HEK293 (cell line): ENCODE measurements around the gene CAV2.

ENCODE experiments used
- CTCF ChIA-PET: fragments of 350-600 bp; formaldehyde crosslinking; extraction: SDS; loops from one replicate; lab custom pipeline; 2021; ENCODE audit warnings: antibody characterized with exemption; lab: Yijun Ruan, JAX
- POLR2A ChIA-PET: fragments of 300-600 bp; formaldehyde crosslinking; extraction: SDS; loops from one replicate; lab custom pipeline; 2020; ENCODE audit warnings: antibody characterized with exemption, inconsistent platforms; lab: Yijun Ruan, JAX
- H3K27ac ChIP-seq: fragments of 200-500 bp; sonication (Bioruptor generic); 2 replicates; pipeline ENCODE4 v1.5.1; 2014; ENCODE audit warnings: low read depth, low read length, control low read depth, inconsistent platforms; ENCODE audit errors: extremely low read depth
- H3K36me3 ChIP-seq, 2 experiments: fragments of 200-500 bp in 1 of 2; sonication (Bioruptor generic) in 1 of 2; 1 replicate in 1 of 2; 2 replicates in 1 of 2; pipeline ENCODE4 v1.5.1; 2014 to 2017; ENCODE audit warnings: inconsistent platforms in 2 of 2, low read length in 2 of 2; ENCODE audit not compliant: control insufficient read depth in 2 of 2, insufficient read depth in 1 of 2
- H3K4me1 ChIP-seq: fragments of 200-500 bp; sonication (Bioruptor generic); 2 replicates; pipeline ENCODE4 v1.5.1; 2014; ENCODE audit warnings: mild to moderate bottlenecking, low read length, inconsistent platforms; ENCODE audit not compliant: control insufficient read depth, insufficient read depth
- H3K4me3 ChIP-seq: 2 replicates; pipeline ENCODE4 v1.5.1; 2011; ENCODE audit warnings: low read depth, mild to moderate bottlenecking, control low read depth, low read length, moderate library complexity
- H3K9me3 ChIP-seq: fragments of 200-500 bp; sonication (Bioruptor generic); 2 replicates; pipeline ENCODE4 v1.5.1; 2014; ENCODE audit warnings: low read depth, low read length, inconsistent platforms; ENCODE audit not compliant: control insufficient read depth, insufficient read depth
- GLI4 ChIP-seq: fragments of 450-650 bp; formaldehyde crosslinking; IDR thresholded peaks from 2 replicates; pipeline ENCODE4 v1.5.1; 2016; ENCODE audit warnings: missing biosample characterization, missing genetic modification characterization
- SP7 ChIP-seq: fragments of 450-650 bp; formaldehyde crosslinking; IDR thresholded peaks from 2 replicates; pipeline ENCODE4 v1.5.1; 2016; ENCODE audit warnings: missing biosample characterization, missing genetic modification characterization
- YY1 ChIP-seq: fragments of 450-650 bp; formaldehyde crosslinking; IDR thresholded peaks from 2 replicates; pipeline ENCODE4 v1.5.1; 2018; ENCODE audit warnings: missing biosample characterization, missing genetic modification characterization
- ZBTB17 ChIP-seq: fragments of 450-650 bp; formaldehyde crosslinking; IDR thresholded peaks from 2 replicates; pipeline ENCODE4 v1.5.1; 2016; ENCODE audit warnings: missing biosample characterization, missing genetic modification characterization
- ZBTB48 ChIP-seq: fragments of 450-650 bp; formaldehyde crosslinking; IDR thresholded peaks from 2 replicates; pipeline ENCODE4 v1.5.1; 2016; ENCODE audit warnings: missing biosample characterization, missing genetic modification characterization
- ZEB2 ChIP-seq: fragments of 450-650 bp; formaldehyde crosslinking; IDR thresholded peaks from 2 replicates; pipeline ENCODE4 v1.5.1; 2016; ENCODE audit warnings: missing biosample characterization, missing genetic modification characterization
- ZNF10 ChIP-seq: fragments of 450-650 bp; formaldehyde crosslinking; IDR thresholded peaks from 2 replicates; pipeline ENCODE4 v1.5.1; 2017; ENCODE audit warnings: missing biosample characterization, missing genetic modification characterization
- ZNF121 ChIP-seq: fragments of 450-650 bp; formaldehyde crosslinking; IDR thresholded peaks from 2 replicates; pipeline ENCODE4 v1.5.1; 2016; ENCODE audit warnings: missing biosample characterization, missing genetic modification characterization
- ZNF175 ChIP-seq: fragments of 450-650 bp; formaldehyde crosslinking; IDR thresholded peaks from 2 replicates; pipeline ENCODE4 v1.5.1; 2016; ENCODE audit warnings: missing biosample characterization, missing genetic modification characterization
- ZNF354C ChIP-seq: fragments of 450-650 bp; formaldehyde crosslinking; IDR thresholded peaks from 2 replicates; pipeline ENCODE4 v1.5.1; 2016; ENCODE audit warnings: missing biosample characterization, missing genetic modification characterization, low read depth, borderline replicate concordance
- ZNF366 ChIP-seq: fragments of 450-650 bp; formaldehyde crosslinking; conservative IDR thresholded peaks from 2 replicates; pipeline ENCODE4 v1.5.1; 2016; ENCODE audit warnings: missing biosample characterization, missing genetic modification characterization
- ZNF394 ChIP-seq: fragments of 450-650 bp; formaldehyde crosslinking; IDR thresholded peaks from 2 replicates; pipeline ENCODE4 v1.5.1; 2016; ENCODE audit warnings: missing biosample characterization, missing genetic modification characterization, mild to moderate bottlenecking, moderate library complexity, borderline replicate concordance
- ZNF548 ChIP-seq: fragments of 450-650 bp; formaldehyde crosslinking; IDR thresholded peaks from 2 replicates; pipeline ENCODE4 v1.5.1; 2016; ENCODE audit warnings: missing biosample characterization, missing genetic modification characterization
- ZNF558 ChIP-seq: fragments of 450-650 bp; formaldehyde crosslinking; IDR thresholded peaks from 2 replicates; pipeline ENCODE4 v1.5.1; 2016; ENCODE audit warnings: missing biosample characterization, missing genetic modification characterization
- ZNF623 ChIP-seq: fragments of 450-650 bp; formaldehyde crosslinking; IDR thresholded peaks from 2 replicates; pipeline ENCODE4 v1.5.1; 2016; ENCODE audit warnings: missing biosample characterization, missing genetic modification characterization
- ZNF664 ChIP-seq: fragments of 450-650 bp; formaldehyde crosslinking; IDR thresholded peaks from 2 replicates; pipeline ENCODE4 v1.5.1; 2016; ENCODE audit warnings: missing biosample characterization, missing genetic modification characterization
- TF ChIP-seq, protein P1 (sequence below): sonication (generic); formaldehyde crosslinking; IDR thresholded peaks from 2 replicates; pipeline ENCODE4 v1.8.1; 2022; ENCODE audit warnings: mild to moderate bottlenecking, moderate library complexity, missing genetic modification reagents
- TF ChIP-seq, protein P2 (sequence below): fragments of 450-650 bp; formaldehyde crosslinking; IDR thresholded peaks from 2 replicates; pipeline ENCODE4; 2016; ENCODE audit warnings: missing biosample characterization, missing genetic modification characterization
- TF ChIP-seq, protein P3 (sequence below): fragments of 450-650 bp; formaldehyde crosslinking; IDR thresholded peaks from 2 replicates; pipeline ENCODE4 v1.5.1; 2016; ENCODE audit warnings: missing biosample characterization, missing genetic modification characterization
- TF ChIP-seq, protein P4 (sequence below): fragments of 450-650 bp; formaldehyde crosslinking; IDR thresholded peaks from 2 replicates; pipeline ENCODE4 v1.5.1; 2016; ENCODE audit warnings: missing biosample characterization, missing genetic modification characterization

CAV2 gene

DNA sequence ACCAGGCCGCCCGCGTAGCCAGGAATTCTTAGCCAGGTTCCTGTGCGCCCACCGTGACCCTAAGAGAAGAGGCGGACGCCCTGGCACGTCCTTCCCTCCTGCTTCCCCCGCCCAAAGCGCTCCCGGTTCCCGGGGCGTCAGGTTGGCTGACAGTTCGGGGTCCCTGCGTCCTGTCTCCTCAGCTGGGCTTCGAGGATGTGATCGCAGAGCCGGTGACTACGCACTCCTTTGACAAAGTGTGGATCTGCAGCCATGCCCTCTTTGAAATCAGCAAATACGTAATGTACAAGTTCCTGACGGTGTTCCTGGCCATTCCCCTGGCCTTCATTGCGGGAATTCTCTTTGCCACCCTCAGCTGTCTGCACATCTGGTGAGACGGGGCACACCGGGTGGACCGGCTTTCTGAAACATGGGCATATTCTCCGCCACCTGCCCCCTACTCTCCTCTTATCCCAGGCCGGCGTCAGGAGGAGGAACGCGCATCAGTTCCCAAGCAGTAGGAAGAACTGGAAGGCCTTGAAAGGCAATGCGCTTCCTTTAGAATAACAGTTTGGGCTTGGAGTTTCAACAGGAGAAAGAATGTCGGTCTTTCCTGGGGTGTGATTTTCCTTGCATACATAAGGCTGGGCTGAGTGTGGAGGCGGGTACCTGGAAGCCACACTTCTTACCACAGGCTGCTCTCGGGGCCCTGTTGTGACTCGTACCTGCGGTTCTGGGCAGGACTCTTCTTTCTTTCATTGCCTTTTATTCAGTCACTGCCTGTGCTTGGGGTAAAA lies 728 bp downstream of the CAV2 start (continued):
- TF ChIP-seq GLI4 (tag by site-specific recombination) (0 out of 2 replicates have a peak, but pooled peaks have one; percentile 27), ZBTB17 (tag by site-specific recombination) (peak; percentile 80), SP7 (no peak), ZNF354C (tag by site-specific recombination) (no peak), ZNF394 (no peak), YY1 (no peak), ZNF121 (tag by site-specific recombination) (no peak)
- TF ChIP-seq, protein P1, sequence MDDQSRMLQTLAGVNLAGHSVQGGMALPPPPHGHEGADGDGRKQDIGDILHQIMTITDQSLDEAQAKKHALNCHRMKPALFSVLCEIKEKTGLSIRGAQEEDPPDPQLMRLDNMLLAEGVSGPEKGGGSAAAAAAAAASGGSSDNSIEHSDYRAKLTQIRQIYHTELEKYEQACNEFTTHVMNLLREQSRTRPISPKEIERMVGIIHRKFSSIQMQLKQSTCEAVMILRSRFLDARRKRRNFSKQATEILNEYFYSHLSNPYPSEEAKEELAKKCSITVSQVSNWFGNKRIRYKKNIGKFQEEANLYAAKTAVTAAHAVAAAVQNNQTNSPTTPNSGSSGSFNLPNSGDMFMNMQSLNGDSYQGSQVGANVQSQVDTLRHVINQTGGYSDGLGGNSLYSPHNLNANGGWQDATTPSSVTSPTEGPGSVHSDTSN, result no peak

DNA sequence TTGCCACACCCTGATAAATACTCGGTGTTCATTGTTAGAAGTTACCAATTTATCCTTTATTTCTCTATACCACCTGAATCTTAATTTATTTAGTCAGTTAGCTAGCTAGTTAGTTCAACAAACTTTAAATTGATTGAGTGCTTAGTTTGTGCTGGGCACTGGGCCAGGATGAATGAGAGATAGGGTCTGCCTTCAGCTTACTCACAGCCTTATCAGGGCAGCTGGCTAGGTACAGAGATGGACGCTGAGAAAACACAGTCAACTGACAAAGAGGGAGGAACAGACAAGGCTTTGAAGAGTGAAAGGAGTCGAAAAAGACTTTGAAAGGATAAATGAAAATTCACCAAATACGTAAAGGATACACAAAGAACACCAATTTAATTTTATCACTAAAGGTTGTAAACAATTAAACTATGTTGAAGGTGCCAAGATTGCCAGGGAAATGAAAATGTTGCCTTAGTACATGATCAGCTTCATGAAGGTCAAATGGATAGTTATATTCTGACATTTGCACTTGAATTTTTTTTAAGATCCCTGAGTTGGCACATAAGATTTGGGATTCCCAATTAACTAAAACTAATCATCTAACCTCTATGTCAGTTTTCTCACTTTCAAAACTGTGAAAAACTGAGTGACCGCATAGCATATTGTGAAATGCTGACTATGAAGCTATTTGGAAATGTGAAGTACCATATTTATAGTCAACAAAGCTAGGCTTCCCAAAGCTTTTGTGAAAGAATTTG lies 2.1 kb downstream of the CAV2 start:
- Histone ChIP-seq H3K27ac (no peak overlapping the region), H3K4me3 (no peak overlapping the region), H3K36me3 (peaks cover 6 to 7% of the 10 kb centered on the region in 2 experiments; a peak in 2 of 3 replicates), H3K4me1 (peaks cover 4% of the 10 kb centered on the region; the same call in 1 of the 2 replicates), H3K9me3 (no peaks in the 10 kb centered on the region)
- TF ChIP-seq ZNF10 (tag by site-specific recombination) (peak; percentile 72), ZNF664 (tag by site-specific recombination) (peak; percentile 86), ZNF366 (tag by site-specific recombination) (peak; percentile 44; the same call in 1 of the 2 replicates), ZEB2 (peak; percentile 47; the same call in 1 of the 2 replicates), ZNF558 (tag by site-specific recombination) (0 out of 2 replicates have a peak, but pooled peaks have one; percentile 12), ZNF623 (tag by site-specific recombination) (0 out of 2 replicates have a peak, but pooled peaks have one; percentile 8), ZNF121 (tag by site-specific recombination) (no peak), ZNF548 (tag by site-specific recombination) (no peak), ZNF175 (tag by site-specific recombination) (no peak), ZBTB48 (tag by site-specific recombination) (no peak)
- TF ChIP-seq, protein P2, sequence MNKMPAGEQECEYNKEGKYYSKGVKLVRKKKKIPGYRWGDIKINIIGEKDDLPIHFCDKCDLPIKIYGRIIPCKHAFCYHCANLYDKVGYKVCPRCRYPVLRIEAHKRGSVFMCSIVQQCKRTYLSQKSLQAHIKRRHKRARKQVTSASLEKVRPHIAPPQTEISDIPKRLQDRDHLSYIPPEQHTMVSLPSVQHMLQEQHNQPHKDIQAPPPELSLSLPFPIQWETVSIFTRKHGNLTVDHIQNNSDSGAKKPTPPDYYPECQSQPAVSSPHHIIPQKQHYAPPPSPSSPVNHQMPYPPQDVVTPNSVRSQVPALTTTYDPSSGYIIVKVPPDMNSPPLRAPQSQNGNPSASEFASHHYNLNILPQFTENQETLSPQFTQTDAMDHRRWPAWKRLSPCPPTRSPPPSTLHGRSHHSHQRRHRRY (tag by site-specific recombination), result no peak
- TF ChIP-seq, protein P3, sequence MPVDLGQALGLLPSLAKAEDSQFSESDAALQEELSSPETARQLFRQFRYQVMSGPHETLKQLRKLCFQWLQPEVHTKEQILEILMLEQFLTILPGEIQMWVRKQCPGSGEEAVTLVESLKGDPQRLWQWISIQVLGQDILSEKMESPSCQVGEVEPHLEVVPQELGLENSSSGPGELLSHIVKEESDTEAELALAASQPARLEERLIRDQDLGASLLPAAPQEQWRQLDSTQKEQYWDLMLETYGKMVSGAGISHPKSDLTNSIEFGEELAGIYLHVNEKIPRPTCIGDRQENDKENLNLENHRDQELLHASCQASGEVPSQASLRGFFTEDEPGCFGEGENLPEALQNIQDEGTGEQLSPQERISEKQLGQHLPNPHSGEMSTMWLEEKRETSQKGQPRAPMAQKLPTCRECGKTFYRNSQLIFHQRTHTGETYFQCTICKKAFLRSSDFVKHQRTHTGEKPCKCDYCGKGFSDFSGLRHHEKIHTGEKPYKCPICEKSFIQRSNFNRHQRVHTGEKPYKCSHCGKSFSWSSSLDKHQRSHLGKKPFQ (tag by site-specific recombination), result no peak
- TF ChIP-seq, protein P4, sequence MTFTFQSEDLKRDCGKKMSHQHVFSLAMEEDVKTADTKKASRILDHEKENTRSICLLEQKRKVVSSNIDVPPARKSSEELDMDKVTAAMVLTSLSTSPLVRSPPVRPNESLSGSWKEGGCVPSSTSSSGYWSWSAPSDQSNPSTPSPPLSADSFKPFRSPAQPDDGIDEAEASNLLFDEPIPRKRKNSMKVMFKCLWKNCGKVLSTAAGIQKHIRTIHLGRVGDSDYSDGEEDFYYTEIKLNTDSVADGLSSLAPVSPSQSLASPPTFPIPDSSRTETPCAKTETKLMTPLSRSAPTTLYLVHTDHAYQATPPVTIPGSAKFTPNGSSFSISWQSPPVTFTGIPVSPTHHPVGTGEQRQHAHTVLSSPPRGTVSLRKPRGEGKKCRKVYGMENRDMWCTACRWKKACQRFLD (tag by site-specific recombination), result no peak
- ChIA-PET POLR2A (interaction anchor here (1.0 to 1.5 kb wide), 3 partner anchors 8 to 291 kb away, joined by 3 to 4 read pairs (median 3); partner anchors contain the start of gene TES), CTCF (interaction anchor here (0.7 to 1.1 kb wide), 4 partner anchors 14 to 321 kb away, joined by 3 to 4 read pairs (median 3); no protein-coding TSS in a partner anchor)
